Keratinocyte (primary cell): Measurements from ENCODE around the gene ATF6B. TPM values are rescaled to one million over a fixed set of nuclear protein-coding genes. Genes with fewer than 3 reads are reported as not detected.
"Not testable (repeated sequence)": the region's sequence is repeated elsewhere in the genome, so short reads cannot be mapped to it uniquely, and the experiment has no call there.

ENCODE experiments used
- DNase-seq: peaks from one replicate; pipeline ENCODE4 v3.0.0-alpha.2; 2011; ENCODE audit warnings: low read depth, missing footprints, low spot score
- FAIRE-seq: peaks from 2 replicates; lab custom pipeline; 2011; peaks lifted over from hg19 to GRCh38; lab: Jason Lieb, UNC
- H2AFZ ChIP-seq: 2 replicates; pipeline ENCODE4 v1.6.0; 2012; ENCODE audit warnings: low read length, control low read depth, inconsistent platforms; ENCODE audit not compliant: control insufficient read depth
- H3K27ac ChIP-seq: 2 replicates; pipeline ENCODE4 v1.5.1; 2011; ENCODE audit warnings: low read length; ENCODE audit not compliant: control insufficient read depth, insufficient read depth
- H3K27me3 ChIP-seq: 3 replicates; pipeline ENCODE4 v1.6.0; 2011; ENCODE audit warnings: low read length; ENCODE audit not compliant: control insufficient read depth, insufficient read depth; ENCODE audit errors: extremely low read depth
- H3K36me3 ChIP-seq, 2 experiments: 2 replicates in 1 of 2; 3 replicates in 1 of 2; pipeline ENCODE4 v1.5.1; 2011; ENCODE audit warnings: low read length in 2 of 2, mild to moderate bottlenecking in 1 of 2; ENCODE audit not compliant: control insufficient read depth in 2 of 2, insufficient read depth in 2 of 2; ENCODE audit errors: extremely low read depth in 1 of 2
- H3K4me1 ChIP-seq: 3 replicates; pipeline ENCODE4 v1.5.1; 2011; ENCODE audit warnings: low read length; ENCODE audit not compliant: control insufficient read depth, insufficient read depth; ENCODE audit errors: extremely low read depth
- H3K4me2 ChIP-seq: 3 replicates; pipeline ENCODE4 v1.6.0; 2011; ENCODE audit warnings: low read depth, low read length; ENCODE audit not compliant: control insufficient read depth, insufficient read depth; ENCODE audit errors: extremely low read depth
- H3K4me3 ChIP-seq, 3 experiments: fragments of 200-600 bp in 1 of 3; sonication (generic) in 1 of 3; 2 replicates in 2 of 3; 3 replicates in 1 of 3; pipeline ENCODE4 v1.5.1; 2011 to 2016; ENCODE audit warnings: low read length in 3 of 3, mild to moderate bottlenecking in 3 of 3, control low read depth in 2 of 3, inconsistent platforms in 1 of 3, low read depth in 1 of 3, mixed read lengths in 1 of 3, mixed run types in 1 of 3, moderate library complexity in 1 of 3; ENCODE audit not compliant: control insufficient read depth in 2 of 3, insufficient read depth in 2 of 3; ENCODE audit errors: extremely low read depth in 1 of 3
- H3K79me2 ChIP-seq: 2 replicates; pipeline ENCODE4 v1.6.0; 2012; ENCODE audit warnings: low read length; ENCODE audit not compliant: control insufficient read depth, insufficient read depth
- H3K9ac ChIP-seq: 3 replicates; pipeline ENCODE4 v1.6.0; 2011; ENCODE audit warnings: low read length; ENCODE audit not compliant: control insufficient read depth, insufficient read depth; ENCODE audit errors: extremely low read depth
- H3K9me1 ChIP-seq: 3 replicates; pipeline ENCODE4 v1.6.0; 2011; ENCODE audit warnings: low read length; ENCODE audit not compliant: control insufficient read depth, insufficient read depth; ENCODE audit errors: extremely low read depth
- H3K9me3 ChIP-seq: 2 replicates; pipeline ENCODE4 v1.5.1; 2012; ENCODE audit warnings: low read depth, low read length; ENCODE audit not compliant: control insufficient read depth
- H4K20me1 ChIP-seq: 3 replicates; pipeline ENCODE4 v1.6.0; 2011; ENCODE audit warnings: low read length; ENCODE audit not compliant: control insufficient read depth, insufficient read depth; ENCODE audit errors: extremely low read depth
- EZH2 ChIP-seq: IDR thresholded peaks from one replicate; pipeline ENCODE4 v1.6.1; 2012; ENCODE audit warnings: inconsistent platforms, mild to moderate bottlenecking, low read length, moderate library complexity
- dilution Hi-C: fragments of 300-500 bp; cut with MboI; formaldehyde crosslinking; loops from one replicate; pipeline ENCODE4 v1.7.0; 2020; ENCODE audit warnings: low sequenced_read_pairs; ENCODE audit not compliant: extremely low pct_ligation_motif_present
- polyA plus RNA-seq, 5 experiments: library from polyadenylated mRNA; depleted of rRNA in 3 of 5; stranded (reverse) in 3 of 5; stranded (forward) in 1 of 5; unstranded in 1 of 5; fragments of >200 nt; gene quantifications; 1 replicate in 1 of 5; 2 replicates in 3 of 5; 3 replicates in 1 of 5; pipeline versions ENCODE4 v1.2.1 to v1.2.3, GENCODE V29; 2011 to 2012; ENCODE audit warnings: missing spikeins in 2 of 5, low read depth in 1 of 5, low replicate concordance in 1 of 5
- TF ChIP-seq, protein P1 (sequence below), 3 experiments: IDR thresholded peaks in 1 of 3; conservative IDR thresholded peaks in 1 of 3; optimal IDR thresholded peaks in 1 of 3; 2 replicates in 2 of 3; 3 replicates in 1 of 3; pipeline versions ENCODE3 to v1.5.1; 2011; ENCODE audit warnings: low read length in 3 of 3, mild to moderate bottlenecking in 3 of 3, moderate library complexity in 2 of 3, control low read depth in 1 of 3, inconsistent platforms in 1 of 3; ENCODE audit not compliant: insufficient read depth in 2 of 3; ENCODE audit errors: extremely low read depth in 1 of 3

The ATF6B gene
- polyA plus RNA-seq, 1 donor (not counting 4 experiments of a cell fraction or from before 2014, with no cell fraction given) = 30.4 TPM

DNA sequence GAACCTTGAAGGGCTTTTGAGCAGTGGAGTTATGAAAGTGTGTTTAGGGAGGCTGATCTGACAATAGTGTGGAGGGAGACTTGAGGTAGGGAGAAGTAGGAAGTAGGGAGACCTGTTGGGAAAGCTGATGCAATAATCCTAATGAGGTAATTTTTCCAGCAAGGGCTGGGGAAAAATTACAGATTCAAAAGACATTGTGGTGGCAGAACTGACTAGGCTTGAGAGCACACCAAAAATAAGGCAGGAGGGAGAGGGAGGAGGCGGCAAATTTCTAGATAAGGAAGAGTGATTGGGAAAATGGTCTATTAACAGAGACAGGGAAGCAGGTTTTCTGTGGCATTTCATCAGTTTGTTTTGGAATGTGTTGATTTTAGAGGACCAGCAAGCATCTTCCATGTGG, 18.2 kb upstream of the ATF6B start:
- Histone ChIP-seq H3K9me1 (no peaks in the 10 kb centered on the region), H3K9me3 (no peaks in the 10 kb centered on the region), H3K4me3 (no peak overlapping the region), H3K4me2 (no peak overlapping the region), H3K27ac (no peak overlapping the region), H3K9ac (no peak overlapping the region), H3K36me3 (no peaks in the 10 kb centered on the region), H3K79me2 (no peaks in the 10 kb centered on the region), H3K4me1 (no peaks in the 10 kb centered on the region), H2AFZ (no peak overlapping the region), H4K20me1 (no peaks in the 10 kb centered on the region), H3K27me3 (peaks cover 4% of the 10 kb centered on the region)
- dilution Hi-C loops = no loop called here
- no peak for TF ChIP-seq EZH2
- TF ChIP-seq, protein P1, sequence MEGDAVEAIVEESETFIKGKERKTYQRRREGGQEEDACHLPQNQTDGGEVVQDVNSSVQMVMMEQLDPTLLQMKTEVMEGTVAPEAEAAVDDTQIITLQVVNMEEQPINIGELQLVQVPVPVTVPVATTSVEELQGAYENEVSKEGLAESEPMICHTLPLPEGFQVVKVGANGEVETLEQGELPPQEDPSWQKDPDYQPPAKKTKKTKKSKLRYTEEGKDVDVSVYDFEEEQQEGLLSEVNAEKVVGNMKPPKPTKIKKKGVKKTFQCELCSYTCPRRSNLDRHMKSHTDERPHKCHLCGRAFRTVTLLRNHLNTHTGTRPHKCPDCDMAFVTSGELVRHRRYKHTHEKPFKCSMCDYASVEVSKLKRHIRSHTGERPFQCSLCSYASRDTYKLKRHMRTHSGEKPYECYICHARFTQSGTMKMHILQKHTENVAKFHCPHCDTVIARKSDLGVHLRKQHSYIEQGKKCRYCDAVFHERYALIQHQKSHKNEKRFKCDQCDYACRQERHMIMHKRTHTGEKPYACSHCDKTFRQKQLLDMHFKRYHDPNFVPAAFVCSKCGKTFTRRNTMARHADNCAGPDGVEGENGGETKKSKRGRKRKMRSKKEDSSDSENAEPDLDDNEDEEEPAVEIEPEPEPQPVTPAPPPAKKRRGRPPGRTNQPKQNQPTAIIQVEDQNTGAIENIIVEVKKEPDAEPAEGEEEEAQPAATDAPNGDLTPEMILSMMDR (optimal IDR thresholded peaks at IDR 0.05 in 1 of 3, IDR thresholded peaks at IDR 0.05 in 1 of 3, conservative IDR thresholded peaks at IDR 0.05 in 1 of 3; ENCODE audit: extremely low read depth in 1 of 3, insufficient read depth in 2 of 3, low read length in 3 of 3) = no peak
- FAIRE-seq (no peak), DNase-seq (no peak)

GRCh38 chr6:32144238-32144637, 16.2 kb upstream of the ATF6B start:
- H3K9me1 ChIP-seq, H3K9ac ChIP-seq, H3K36me3 ChIP-seq, FAIRE-seq, H3K27ac ChIP-seq, H4K20me1 ChIP-seq, H2AFZ ChIP-seq, H3K27me3 ChIP-seq, H3K4me2 ChIP-seq, H3K79me2 ChIP-seq, dilution Hi-C loops, H3K4me3 ChIP-seq, H3K4me1 ChIP-seq, DNase-seq, H3K9me3 ChIP-seq: not testable (repeated sequence)

GRCh38 chr6:32140420-32141046, 12.5 kb upstream of the ATF6B start:
- H3K9ac ChIP-seq = no peak overlapping the region
- H3K36me3 ChIP-seq = no peaks in the 10 kb centered on the region
- no peak for TF ChIP-seq EZH2
- TF ChIP-seq, protein P1 (optimal IDR thresholded peaks at IDR 0.05 in 1 of 3, IDR thresholded peaks at IDR 0.05 in 1 of 3, conservative IDR thresholded peaks at IDR 0.05 in 1 of 3; ENCODE audit: extremely low read depth in 1 of 3, insufficient read depth in 2 of 3, low read length in 3 of 3) = no peak
- no peak overlapping the region for H3K4me3 ChIP-seq
- H3K9me3 ChIP-seq = no peaks in the 10 kb centered on the region
- H3K79me2 ChIP-seq = no peaks in the 10 kb centered on the region
- no peak overlapping the region for H3K27ac ChIP-seq
- H2AFZ ChIP-seq = no peak overlapping the region
- H3K4me2 ChIP-seq = no peak overlapping the region
- DNase-seq (no peak), FAIRE-seq (no peak)
- no peaks in the 10 kb centered on the region for H3K9me1 ChIP-seq
- H3K4me1 ChIP-seq = no peaks in the 10 kb centered on the region
- no peaks in the 10 kb centered on the region for H4K20me1 ChIP-seq
- dilution Hi-C loops = no loop called here
- no peaks in the 10 kb centered on the region for H3K27me3 ChIP-seq
